Erythroblast (primary cell): Measurements from ENCODE around the gene C17orf75.

Source experiments
- GATA1 ChIP-seq: IDR thresholded peaks from 2 replicates; pipeline ENCODE4 v1.6.1; 2011; ENCODE audit warnings: low read depth, mild to moderate bottlenecking, control low read depth, low read length, moderate library complexity
- POLR2A ChIP-seq: IDR thresholded peaks from 2 replicates; pipeline ENCODE4 v1.6.1; 2011; ENCODE audit warnings: mild to moderate bottlenecking, low read length

GRCh38 chr17:32348483-32348800 lies 6.5 kb upstream of the C17orf75 start:
- TF ChIP-seq POLR2A (peak; percentile 47), GATA1 (no peak)
